ENCODE results near the gene PLOD1.

- TF ChIP-seq POLR2A (IDR thresholded peaks at IDR 0.05), result peak; percentile 14 to 54
- no peak for TF ChIP-seq CTCF (IDR thresholded peaks at IDR 0.05)
Observed at GRCh38 chr1:11979851-11980675, 45.5 kb downstream of the PLOD1 start, which contains the start of gene MFN2.

All from uterus (tissue), 2 donors.